OCI-LY1 (cell line): ENCODE measurements around the gene ORAI1.
"Not testable (repeated sequence)": the region's sequence is repeated elsewhere in the genome, so short reads cannot be mapped to it uniquely, and the experiment has no call there.

Experiments
- EZH2 ChIP-seq: fragments of 200-600 bp; sonication (generic), shearing (Covaris generic); IDR thresholded peaks from 2 replicates; pipeline ENCODE4 v1.8.0; 2017; ENCODE audit warnings: borderline replicate concordance, mixed run types, mild to moderate bottlenecking, antibody characterized with exemption, low read length, moderate library complexity, mixed read lengths
- TF ChIP-seq, protein P1 (sequence below): fragments of 200-600 bp; sonication (generic), shearing (Covaris generic); IDR thresholded peaks from 2 replicates; pipeline ENCODE4 v1.5.1; 2017; ENCODE audit warnings: mild to moderate bottlenecking, antibody characterized with exemption, low read length, moderate library complexity, mixed read lengths

DNA sequence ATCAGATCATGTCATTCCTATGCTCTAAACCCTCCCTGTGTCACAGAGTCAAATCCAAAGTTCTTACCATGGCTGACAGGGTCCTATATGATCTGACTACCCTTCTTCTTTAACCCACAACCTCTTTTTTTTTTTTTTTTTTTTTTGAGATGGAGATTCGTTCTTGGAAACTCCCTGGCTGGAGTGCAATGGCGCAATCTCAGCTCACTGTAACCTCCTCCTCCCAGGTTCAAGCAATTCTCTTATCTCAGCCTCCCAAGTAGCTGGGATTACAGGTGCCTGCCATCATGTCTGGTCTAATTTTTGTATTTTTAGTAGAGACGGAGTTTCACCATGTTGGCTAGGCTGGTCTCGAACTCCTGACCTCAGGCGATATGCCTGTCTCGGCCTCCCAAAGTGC is 40.5 kb downstream of the ORAI1 start:
- TF ChIP-seq, protein P1, sequence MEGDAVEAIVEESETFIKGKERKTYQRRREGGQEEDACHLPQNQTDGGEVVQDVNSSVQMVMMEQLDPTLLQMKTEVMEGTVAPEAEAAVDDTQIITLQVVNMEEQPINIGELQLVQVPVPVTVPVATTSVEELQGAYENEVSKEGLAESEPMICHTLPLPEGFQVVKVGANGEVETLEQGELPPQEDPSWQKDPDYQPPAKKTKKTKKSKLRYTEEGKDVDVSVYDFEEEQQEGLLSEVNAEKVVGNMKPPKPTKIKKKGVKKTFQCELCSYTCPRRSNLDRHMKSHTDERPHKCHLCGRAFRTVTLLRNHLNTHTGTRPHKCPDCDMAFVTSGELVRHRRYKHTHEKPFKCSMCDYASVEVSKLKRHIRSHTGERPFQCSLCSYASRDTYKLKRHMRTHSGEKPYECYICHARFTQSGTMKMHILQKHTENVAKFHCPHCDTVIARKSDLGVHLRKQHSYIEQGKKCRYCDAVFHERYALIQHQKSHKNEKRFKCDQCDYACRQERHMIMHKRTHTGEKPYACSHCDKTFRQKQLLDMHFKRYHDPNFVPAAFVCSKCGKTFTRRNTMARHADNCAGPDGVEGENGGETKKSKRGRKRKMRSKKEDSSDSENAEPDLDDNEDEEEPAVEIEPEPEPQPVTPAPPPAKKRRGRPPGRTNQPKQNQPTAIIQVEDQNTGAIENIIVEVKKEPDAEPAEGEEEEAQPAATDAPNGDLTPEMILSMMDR: not testable (repeated sequence)
- not testable (repeated sequence) for TF ChIP-seq EZH2
